ENCODE data around the gene ABTB2. TPM values are rescaled to one million over a fixed set of nuclear protein-coding genes. Genes with fewer than 3 reads are reported as not detected.

The ABTB2 gene
- total RNA-seq, 2 donors from 2014 or later = 27.0 to 27.4 TPM

DNA sequence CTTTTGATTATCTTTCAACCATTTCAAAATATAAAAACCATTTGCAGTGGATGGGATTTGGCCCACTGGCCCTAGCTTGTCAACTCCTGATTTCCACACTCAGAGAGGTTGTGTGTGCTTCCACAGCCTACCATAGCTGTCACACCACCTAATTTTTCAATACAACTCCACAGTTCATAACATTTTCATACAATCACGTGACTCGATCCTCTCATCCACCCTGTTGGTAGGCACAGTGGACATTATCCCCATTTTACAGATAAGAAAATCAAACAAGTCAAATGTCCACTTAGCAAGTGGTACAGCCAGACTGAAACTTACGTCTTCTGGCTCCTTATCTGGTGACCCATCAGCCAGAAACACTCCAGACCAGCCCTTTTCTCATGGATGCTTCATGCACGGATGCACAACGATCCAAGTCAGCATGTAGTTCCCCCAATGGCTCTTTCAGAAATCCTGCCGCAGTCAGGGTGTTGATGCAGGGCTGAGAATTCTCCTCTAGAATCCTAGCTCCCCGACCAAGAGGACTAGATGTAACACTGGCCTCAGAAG is 88.0 kb downstream of the ABTB2 start:
- no peak for DNase-seq (ENCODE audit: low spot score)
- Histone ChIP-seq H3K4me3 (no peak overlapping the region), H3K36me3 (no peaks in the 10 kb centered on the region), H3K27ac (no peak overlapping the region), H3K27me3 (no peaks in the 10 kb centered on the region), H3K4me1 (peaks cover 0 to 24% of the 10 kb centered on the region in 2 donors), H3K9me3 (no peaks in the 10 kb centered on the region)
- TF ChIP-seq, protein P1, sequence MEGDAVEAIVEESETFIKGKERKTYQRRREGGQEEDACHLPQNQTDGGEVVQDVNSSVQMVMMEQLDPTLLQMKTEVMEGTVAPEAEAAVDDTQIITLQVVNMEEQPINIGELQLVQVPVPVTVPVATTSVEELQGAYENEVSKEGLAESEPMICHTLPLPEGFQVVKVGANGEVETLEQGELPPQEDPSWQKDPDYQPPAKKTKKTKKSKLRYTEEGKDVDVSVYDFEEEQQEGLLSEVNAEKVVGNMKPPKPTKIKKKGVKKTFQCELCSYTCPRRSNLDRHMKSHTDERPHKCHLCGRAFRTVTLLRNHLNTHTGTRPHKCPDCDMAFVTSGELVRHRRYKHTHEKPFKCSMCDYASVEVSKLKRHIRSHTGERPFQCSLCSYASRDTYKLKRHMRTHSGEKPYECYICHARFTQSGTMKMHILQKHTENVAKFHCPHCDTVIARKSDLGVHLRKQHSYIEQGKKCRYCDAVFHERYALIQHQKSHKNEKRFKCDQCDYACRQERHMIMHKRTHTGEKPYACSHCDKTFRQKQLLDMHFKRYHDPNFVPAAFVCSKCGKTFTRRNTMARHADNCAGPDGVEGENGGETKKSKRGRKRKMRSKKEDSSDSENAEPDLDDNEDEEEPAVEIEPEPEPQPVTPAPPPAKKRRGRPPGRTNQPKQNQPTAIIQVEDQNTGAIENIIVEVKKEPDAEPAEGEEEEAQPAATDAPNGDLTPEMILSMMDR (IDR thresholded peaks at IDR 0.05) = no peak

- H3K4me1 ChIP-seq = peaks cover 0 to 25% of the 10 kb centered on the region in 2 donors
- no peak overlapping the region for H3K27ac ChIP-seq
- no peaks in the 10 kb centered on the region for H3K27me3 ChIP-seq
- H3K36me3 ChIP-seq = no peaks in the 10 kb centered on the region
- TF ChIP-seq, protein P1 (IDR thresholded peaks at IDR 0.05) = no peak
- DNase-seq (ENCODE audit: low spot score) = no peak
- H3K9me3 ChIP-seq = no peaks in the 10 kb centered on the region
- no peak overlapping the region for H3K4me3 ChIP-seq
Measured at GRCh38 chr11:34268906-34269430, 88.8 kb downstream of the ABTB2 start.

DNA sequence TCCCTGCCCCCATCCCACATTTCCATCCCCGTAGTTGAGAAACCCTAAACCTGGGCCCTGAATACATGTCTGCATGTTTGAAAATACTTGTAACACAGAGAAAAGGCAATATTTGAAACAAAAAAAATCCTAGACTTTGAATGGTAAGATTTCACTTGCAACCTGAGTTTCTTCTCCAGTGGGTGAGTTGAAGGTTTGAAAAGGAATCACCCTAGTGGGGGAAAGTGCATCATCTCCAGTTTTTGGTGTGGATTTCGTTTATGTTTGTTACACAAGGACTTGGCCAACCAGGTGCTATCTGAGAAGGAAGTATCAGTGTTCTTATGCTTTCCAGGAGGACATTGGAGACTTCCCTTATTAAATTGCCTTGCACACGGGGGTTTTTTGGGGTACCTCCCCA is 90.4 kb downstream of the ABTB2 start:
- TF ChIP-seq, protein P1 (IDR thresholded peaks at IDR 0.05) = no peak
- no peak for DNase-seq (ENCODE audit: low spot score)
- Histone ChIP-seq H3K4me1 (peaks cover 0 to 40% of the 10 kb centered on the region in 2 donors), H3K27ac (peak overlapping the region; percentile 28 to 67), H3K9me3 (no peaks in the 10 kb centered on the region), H3K4me3 (no peak overlapping the region), H3K36me3 (no peaks in the 10 kb centered on the region), H3K27me3 (no peaks in the 10 kb centered on the region)

DNA sequence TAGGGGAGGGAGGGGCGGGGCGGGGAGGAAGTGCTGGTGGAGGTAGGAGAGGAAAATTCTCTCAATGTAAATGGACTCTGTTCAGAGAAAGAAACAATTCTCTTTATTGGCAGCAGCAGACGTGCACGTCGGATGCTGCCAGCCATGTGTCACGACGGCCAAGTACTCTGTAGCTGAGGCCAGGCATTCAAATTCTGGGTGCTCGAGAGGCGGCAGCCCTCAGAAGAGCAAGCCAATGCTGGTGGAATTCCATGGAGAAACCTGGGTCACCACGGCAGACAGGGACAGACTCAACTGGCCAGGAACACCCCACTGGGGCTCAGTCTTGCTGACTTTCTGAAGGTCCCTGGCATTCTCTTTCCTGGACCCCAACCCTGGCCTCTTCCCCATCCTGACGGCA is 90.8 kb downstream of the ABTB2 start:
- H3K4me1 ChIP-seq = peaks cover 0 to 44% of the 10 kb centered on the region in 2 donors
- H3K27ac ChIP-seq = peak overlapping the region; percentile 28 to 67
- no peaks in the 10 kb centered on the region for H3K27me3 ChIP-seq
- no peaks in the 10 kb centered on the region for H3K9me3 ChIP-seq
- TF ChIP-seq, protein P1 (IDR thresholded peaks at IDR 0.05) = no peak
- no peaks in the 10 kb centered on the region for H3K36me3 ChIP-seq
- no peak overlapping the region for H3K4me3 ChIP-seq
- no peak for DNase-seq (ENCODE audit: low spot score)

GRCh38 chr11:34266090-34266912 is 91.5 kb downstream of the ABTB2 start:
- H3K4me3 ChIP-seq = no peak overlapping the region
- H3K4me1 ChIP-seq = peaks cover 0 to 49% of the 10 kb centered on the region in 2 donors
- H3K36me3 ChIP-seq = no peaks in the 10 kb centered on the region
- H3K27me3 ChIP-seq = no peaks in the 10 kb centered on the region
- H3K9me3 ChIP-seq = no peaks in the 10 kb centered on the region
- H3K27ac ChIP-seq = peak overlapping the region; percentile 28 to 67
- TF ChIP-seq, protein P1 (IDR thresholded peaks at IDR 0.05) = no peak
- peak; percentile 72 for DNase-seq (ENCODE audit: low spot score)

All from right atrium auricular region (tissue), 2 donors.